IPS-15b (cell line): ENCODE measurements around the gene SMIM44.

Experiments used
- H3K27me3 ChIP-seq: one replicate; pipeline ENCODE4 v1.6.1; 2013; ENCODE audit warnings: low read length; ENCODE audit not compliant: control insufficient read depth, insufficient read depth
- H3K36me3 ChIP-seq: one replicate; pipeline ENCODE4 v1.6.1; 2013; ENCODE audit warnings: low read length; ENCODE audit not compliant: control insufficient read depth, insufficient read depth
- H3K4me1 ChIP-seq: one replicate; pipeline ENCODE4 v1.6.1; 2013; ENCODE audit warnings: mild to moderate bottlenecking, low read length; ENCODE audit not compliant: control insufficient read depth, insufficient read depth
- H3K4me3 ChIP-seq: one replicate; pipeline ENCODE4 v1.5.1; 2013; ENCODE audit warnings: low read depth, low read length
- H3K9ac ChIP-seq: one replicate; pipeline ENCODE4 v1.6.1; 2013; ENCODE audit warnings: low read depth, mild to moderate bottlenecking, low read length
- H3K9me3 ChIP-seq: one replicate; pipeline ENCODE4 v1.6.1; 2013; ENCODE audit warnings: mild to moderate bottlenecking, low read length; ENCODE audit not compliant: control insufficient read depth, insufficient read depth

Gene SMIM44

DNA sequence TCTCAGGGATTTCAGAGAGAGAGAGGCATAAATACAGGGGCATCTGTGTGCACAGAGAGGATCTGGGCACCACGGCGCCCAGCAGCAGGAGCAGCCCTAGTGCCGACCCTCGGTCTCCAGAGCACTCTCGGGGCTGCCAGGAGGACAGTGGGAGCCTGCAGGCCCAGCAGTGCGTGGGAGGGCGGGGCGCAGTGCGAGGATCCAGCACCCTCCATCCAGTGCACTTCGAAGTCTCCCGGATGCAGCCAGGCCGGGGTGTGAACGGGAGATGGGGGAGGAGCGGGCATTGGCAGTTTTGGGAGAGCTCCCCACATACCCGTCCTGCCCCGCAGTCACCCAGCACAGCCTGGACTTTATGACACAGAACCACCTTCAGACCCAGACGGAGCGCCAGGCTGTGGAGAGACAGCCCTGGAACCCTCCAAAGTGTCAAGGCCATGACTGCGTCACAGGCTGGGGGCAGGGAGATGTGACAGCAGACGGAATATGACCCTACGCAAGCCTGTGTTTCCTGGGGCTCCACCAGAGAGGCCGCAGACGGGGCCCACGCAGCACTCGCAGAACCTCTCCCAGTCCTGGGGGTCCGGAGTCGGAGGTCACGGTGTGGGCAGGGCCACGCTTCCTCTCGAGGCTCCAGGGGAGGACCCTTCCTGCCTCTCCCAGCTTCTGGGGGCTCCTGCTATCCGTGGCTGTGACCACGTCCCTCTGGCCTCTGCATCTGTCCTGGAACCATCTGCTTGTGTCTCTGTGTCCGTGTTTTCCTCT lies 41.0 kb upstream of the SMIM44 start:
- no peaks in the 10 kb centered on the region for H3K27me3 ChIP-seq
- H3K4me1 ChIP-seq = no peaks in the 10 kb centered on the region
- H3K9ac ChIP-seq = no peak overlapping the region
- no peaks in the 10 kb centered on the region for H3K9me3 ChIP-seq
- no peak overlapping the region for H3K4me3 ChIP-seq
- peaks cover 44% of the 10 kb centered on the region for H3K36me3 ChIP-seq

DNA sequence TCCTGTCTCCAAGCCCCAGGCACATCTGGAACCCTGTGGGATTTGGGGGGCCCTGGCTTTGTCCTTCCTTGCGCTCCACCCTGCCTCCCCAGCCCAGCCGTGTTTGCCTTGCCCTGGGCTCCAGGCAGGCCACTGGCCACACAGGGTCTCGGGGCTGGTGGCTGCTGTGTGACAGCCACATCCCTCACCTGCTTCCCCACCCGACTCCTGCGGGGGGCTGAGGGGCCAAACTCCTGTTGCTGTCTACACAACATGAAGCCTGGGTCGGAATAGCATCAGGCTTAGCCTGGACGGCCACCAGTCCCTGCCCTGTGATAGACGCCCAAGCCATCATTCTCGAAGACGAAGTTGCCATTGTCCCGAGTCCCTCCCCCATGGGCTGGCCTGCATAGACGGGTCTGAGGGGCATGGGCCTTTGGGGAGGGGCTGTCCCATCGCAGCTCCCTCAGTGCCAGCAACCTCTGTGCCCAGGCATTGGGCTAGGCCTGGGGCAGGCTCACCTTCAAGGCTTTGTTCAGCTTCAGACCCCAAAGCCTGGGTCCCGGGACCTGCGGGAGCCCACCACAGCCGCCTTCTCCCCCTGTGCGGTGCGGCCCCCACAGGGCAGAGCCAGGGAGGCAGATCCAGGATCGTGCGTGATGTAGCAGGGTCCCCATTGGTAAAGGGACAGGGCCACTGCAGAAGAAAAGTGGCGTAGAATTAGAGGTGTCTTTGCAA lies 40.3 kb upstream of the SMIM44 start:
- Histone ChIP-seq H3K4me1 (peaks cover 4% of the 10 kb centered on the region), H3K9me3 (no peaks in the 10 kb centered on the region), H3K4me3 (no peak overlapping the region), H3K27me3 (no peaks in the 10 kb centered on the region), H3K9ac (no peak overlapping the region), H3K36me3 (peaks cover 46% of the 10 kb centered on the region)

DNA sequence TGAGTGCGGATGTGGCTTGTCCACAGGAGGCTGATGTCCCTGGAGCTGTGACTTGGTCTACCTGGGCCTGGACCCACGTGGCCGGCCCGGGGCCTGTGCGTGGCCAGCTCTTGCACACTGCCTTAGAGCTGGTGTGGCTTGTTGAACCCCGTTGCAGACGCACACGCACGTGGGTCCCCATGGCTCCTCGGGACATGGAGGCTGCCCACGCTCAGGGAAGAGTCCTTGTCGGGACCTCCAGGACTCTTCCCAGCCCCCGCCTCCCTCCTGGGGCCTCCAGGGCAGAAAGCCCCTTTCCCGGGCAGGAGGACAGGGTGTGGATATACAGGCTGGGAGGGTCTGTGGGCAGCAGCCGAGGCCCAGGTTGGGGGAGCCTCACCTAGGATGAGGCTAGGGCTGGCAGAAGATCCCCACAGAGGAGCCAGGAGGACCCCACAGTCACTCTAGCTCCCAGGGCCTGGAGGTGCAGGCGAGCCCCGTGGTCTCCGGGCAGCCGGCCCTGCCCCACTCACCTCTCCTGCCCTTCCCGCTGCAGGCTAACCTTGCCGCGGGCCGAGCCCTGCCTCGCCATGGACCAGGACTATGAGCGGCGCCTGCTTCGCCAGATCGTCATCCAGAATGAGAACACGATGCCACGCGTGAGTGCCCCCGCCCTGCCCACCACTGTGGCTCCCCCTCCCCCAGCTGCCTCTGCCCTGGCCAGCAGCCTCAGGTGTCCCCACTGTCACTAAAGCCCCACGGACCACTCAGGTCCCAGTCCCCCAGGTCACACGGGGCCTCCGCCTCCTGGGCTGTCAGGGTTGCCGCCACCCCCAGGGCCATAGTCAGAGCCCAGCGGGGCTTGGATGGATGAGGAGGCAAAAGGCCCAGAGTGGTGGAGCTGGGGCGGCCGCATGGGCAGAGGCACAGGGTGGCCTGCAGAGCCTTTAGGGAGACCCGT lies 39.5 kb upstream of the SMIM44 start:
- Histone ChIP-seq H3K36me3 (peaks cover 39% of the 10 kb centered on the region), H3K9ac (no peak overlapping the region), H3K9me3 (no peaks in the 10 kb centered on the region), H3K27me3 (no peaks in the 10 kb centered on the region), H3K4me1 (peaks cover 5% of the 10 kb centered on the region), H3K4me3 (no peak overlapping the region)

DNA sequence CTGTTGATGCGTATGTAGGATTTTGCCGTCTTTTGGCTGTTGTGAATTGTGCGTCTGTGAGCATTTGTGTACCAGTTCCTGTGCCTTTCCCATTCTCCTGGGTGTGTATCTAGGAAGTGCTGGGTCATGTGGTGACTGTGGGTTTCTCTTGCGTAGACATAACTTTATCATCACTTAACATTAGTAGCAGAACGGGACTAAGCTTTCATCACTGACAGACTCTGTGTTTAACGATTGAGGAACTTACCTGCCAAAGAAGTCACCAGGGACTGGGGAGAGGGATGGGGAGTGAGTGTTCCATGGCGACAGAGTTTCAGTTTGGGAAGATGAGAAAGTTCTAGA lies 37.8 kb upstream of the SMIM44 start:
- Histone ChIP-seq H3K4me3 (no peak overlapping the region), H3K9ac (no peak overlapping the region), H3K36me3 (peaks cover 28% of the 10 kb centered on the region), H3K4me1 (peaks cover 5% of the 10 kb centered on the region), H3K9me3 (no peaks in the 10 kb centered on the region), H3K27me3 (no peaks in the 10 kb centered on the region)

DNA sequence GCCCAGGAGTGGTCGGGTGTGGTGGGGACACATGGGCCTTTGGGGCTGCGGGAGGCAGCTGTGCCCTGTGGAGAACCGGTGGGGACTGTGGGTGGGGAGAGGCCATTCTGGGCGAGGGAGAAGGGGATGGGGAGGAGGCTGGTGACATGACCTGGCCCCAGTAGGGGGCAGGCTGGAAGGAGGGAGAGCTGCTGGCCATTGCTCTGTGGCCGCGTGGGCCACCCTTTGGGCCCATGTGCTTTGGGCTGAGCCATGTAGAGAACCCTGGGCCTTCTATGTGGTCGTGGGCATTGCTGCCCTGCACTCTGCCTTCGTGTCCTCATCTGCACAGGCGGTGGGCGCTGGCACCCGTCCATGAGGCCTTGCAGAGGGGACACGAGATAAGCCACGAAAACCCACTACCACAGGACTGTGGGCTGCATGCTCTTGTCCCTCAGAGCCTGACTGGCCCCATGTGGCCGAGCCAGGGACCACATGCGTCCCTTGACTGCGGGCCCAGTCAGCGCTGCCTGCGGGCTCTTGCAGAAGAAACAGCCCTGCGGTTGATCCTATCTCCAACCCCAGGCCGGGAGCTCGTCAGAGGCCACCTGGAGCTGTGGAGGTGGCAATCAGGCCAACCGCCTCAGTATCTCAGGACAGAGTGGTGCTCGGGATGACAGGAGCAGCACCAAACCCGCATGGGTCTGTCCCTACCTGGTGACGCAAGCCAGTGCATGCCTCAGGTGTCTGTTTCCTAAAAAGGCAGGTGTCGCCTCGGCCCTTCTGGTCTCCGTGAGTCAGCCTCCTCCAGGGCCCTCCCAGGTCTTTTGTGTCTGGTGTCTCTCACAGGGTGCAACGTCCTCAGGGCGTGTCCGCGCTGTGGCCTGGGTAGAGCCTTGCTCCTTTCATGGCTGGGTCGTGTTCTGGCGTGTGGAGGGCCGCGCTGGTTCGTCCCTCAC lies 37.2 kb upstream of the SMIM44 start:
- Histone ChIP-seq H3K4me1 (peaks cover 5% of the 10 kb centered on the region), H3K27me3 (no peaks in the 10 kb centered on the region), H3K9ac (no peak overlapping the region), H3K36me3 (peaks cover 22% of the 10 kb centered on the region), H3K9me3 (no peaks in the 10 kb centered on the region), H3K4me3 (no peak overlapping the region)

DNA sequence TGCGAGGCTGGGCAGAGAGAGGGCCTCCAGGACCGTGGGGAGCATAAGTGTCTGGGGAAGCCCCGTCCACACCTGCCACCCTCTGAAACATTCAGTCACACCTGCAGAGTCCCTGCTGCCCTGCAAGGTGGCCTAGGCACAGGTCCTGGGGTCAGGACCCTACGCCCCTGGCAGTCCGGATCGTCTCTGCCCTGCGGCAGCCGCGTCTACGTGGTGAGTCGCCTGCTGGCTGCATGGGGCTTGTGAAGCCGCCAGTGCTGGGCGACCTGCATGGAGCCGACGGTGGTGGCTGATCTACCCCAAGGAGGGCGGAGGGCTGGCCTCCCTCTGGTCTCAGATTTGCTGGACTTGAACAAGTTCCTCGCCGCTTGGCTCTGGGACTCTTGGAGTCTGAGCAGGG lies 35.9 kb upstream of the SMIM44 start:
- Histone ChIP-seq H3K4me1 (peaks cover 8% of the 10 kb centered on the region), H3K36me3 (peaks cover 13% of the 10 kb centered on the region), H3K4me3 (no peak overlapping the region), H3K9ac (peak overlapping the region; percentile 47), H3K9me3 (no peaks in the 10 kb centered on the region), H3K27me3 (no peaks in the 10 kb centered on the region)

DNA sequence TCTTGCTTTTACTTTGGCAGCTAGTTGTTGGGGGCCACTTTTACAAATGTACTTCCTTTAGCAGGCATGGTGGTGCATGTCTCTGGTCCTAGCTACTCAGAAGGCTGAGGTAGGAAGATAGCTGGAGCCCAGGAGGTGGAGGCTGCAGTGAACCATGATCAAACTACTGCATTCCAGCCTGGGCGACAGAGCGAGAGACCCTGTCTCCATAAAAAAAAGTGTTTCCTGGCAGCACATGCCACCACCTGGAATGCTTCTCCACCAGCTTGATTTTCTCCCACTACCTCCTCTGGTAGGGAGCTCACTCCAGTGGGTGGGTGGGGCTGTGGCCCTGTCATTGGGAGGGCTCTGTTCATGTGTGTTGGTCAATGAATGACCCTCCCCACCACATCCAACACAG lies 35.4 kb upstream of the SMIM44 start:
- Histone ChIP-seq H3K36me3 (peaks cover 8% of the 10 kb centered on the region), H3K9me3 (no peaks in the 10 kb centered on the region), H3K4me1 (peaks cover 8% of the 10 kb centered on the region), H3K27me3 (no peaks in the 10 kb centered on the region), H3K4me3 (no peak overlapping the region), H3K9ac (no peak overlapping the region)

DNA sequence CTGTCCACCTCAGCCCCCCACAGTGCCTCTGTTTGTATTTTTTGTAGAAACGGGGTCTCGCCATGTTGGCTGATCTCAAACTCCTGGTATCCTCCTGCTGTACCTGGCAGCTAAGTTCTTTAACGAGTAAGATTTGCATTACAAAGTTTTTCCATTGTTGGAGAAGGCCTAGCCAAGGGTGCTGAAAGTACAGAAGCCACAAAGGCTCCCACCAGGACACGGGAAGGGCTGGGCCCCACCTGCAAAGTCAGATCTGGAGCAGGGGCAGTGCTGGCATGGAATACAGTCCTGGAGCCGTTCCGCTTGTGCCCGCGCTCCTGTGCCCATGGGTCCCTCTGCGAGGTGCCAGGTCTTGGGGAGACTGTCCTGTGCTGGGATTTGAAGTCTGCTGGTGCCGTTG lies 35.0 kb upstream of the SMIM44 start:
- Histone ChIP-seq H3K9me3 (no peaks in the 10 kb centered on the region), H3K36me3 (peaks cover 4% of the 10 kb centered on the region), H3K9ac (no peak overlapping the region), H3K4me1 (peaks cover 8% of the 10 kb centered on the region), H3K4me3 (no peak overlapping the region), H3K27me3 (no peaks in the 10 kb centered on the region)

DNA sequence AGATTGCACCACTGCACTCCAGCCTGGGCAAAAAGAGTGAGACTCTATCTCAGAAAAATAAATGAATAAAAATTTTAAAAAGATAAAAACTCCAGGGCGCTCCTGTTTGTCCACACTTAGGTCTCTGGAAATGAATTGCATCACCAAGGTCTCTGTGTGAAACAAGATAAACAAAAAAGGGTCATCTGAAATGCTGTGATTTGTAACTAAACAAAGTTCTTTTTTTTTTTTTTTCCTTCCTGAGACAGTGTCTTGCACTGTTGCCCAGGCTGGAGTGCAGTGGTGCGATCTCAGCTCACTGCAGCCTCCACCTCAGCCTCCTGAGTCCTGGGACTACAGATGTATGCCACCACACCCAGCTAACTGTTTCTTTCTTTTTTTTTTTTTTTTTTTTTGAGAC lies 34.4 kb upstream of the SMIM44 start:
- H3K9ac ChIP-seq = no peak overlapping the region
- H3K9me3 ChIP-seq = no peaks in the 10 kb centered on the region
- H3K27me3 ChIP-seq = no peaks in the 10 kb centered on the region
- H3K36me3 ChIP-seq = peaks cover 4% of the 10 kb centered on the region
- H3K4me1 ChIP-seq = peaks cover 8% of the 10 kb centered on the region
- H3K4me3 ChIP-seq = no peak overlapping the region

DNA sequence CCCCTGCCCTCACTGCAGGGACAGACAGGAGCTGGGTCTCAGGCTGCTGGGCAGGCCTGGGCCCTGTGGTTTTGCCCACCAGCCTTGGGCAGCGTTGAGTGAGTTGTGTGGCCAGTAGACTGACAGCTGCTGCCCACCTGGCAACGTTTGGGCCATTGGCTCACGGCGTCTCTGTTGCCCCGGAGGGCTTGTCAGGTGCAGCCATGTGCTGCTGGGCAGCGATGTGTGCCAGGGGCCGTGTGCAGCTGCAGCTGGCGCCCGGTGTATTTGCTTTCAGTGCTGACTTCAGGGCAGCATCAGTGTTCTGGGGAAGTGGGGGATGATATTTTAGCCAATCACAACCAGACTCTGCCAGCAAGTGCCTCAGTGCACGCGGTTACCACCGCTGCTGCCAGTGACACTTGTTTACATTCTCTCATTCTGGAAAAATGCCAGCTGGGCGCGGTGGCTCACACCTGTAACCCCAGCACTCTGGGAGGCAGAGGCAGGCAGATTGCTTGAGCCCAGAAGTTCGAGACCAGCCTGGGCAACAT lies 33.5 kb upstream of the SMIM44 start:
- H3K4me1 ChIP-seq = peaks cover 8% of the 10 kb centered on the region
- no peaks in the 10 kb centered on the region for H3K9me3 ChIP-seq
- no peak overlapping the region for H3K4me3 ChIP-seq
- H3K36me3 ChIP-seq = peaks cover 4% of the 10 kb centered on the region
- no peaks in the 10 kb centered on the region for H3K27me3 ChIP-seq
- no peak overlapping the region for H3K9ac ChIP-seq
